Stimulated activated CD4-positive, alpha-beta T cell treated with anti-CD3 and anti-CD28 coated beads, Interleukin-4, amount 100 ng/mL, for 48 hours (primary cell): ENCODE measurements around the gene TAS2R50.

Experiments used
- DNase-seq, 2 donors: peaks; one replicate each; pipeline ENCODE4 v3.0.0-alpha.2; 2020; ENCODE audit warnings: low read depth in 2 of 2

TAS2R50 gene

DNA sequence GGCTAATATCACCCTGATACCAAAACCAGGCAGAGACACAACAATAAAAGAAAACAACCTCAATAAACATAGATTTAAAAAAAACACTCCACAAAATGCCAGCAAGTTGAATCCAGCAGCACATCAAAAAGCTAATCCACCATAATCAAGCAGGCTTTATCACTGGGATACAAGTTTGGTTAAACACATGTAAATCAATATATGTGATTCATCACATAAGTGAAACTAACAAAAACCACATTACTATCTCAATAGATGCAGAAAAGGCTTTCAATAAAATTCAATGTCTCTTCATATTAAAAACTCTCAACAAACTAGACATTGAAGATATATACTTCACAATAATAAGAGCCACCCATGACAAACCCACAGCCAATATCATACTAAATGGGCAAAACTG lies 30.6 kb downstream of the TAS2R50 start:
- no peak for DNase-seq

- no peak for DNase-seq
Observed at GRCh38 chr12:10952645-10953044, 34.1 kb downstream of the TAS2R50 start.

GRCh38 chr12:10943167-10943566 lies 43.5 kb downstream of the TAS2R50 start:
- no peak for DNase-seq

GRCh38 chr12:10941916-10942607 lies 44.6 kb downstream of the TAS2R50 start:
- DNase-seq = no peak

GRCh38 chr12:10941369-10941768 lies 45.3 kb downstream of the TAS2R50 start:
- no peak for DNase-seq

GRCh38 chr12:10940389-10940788 lies 46.3 kb downstream of the TAS2R50 start:
- no peak for DNase-seq

GRCh38 chr12:10939163-10939562 lies 47.5 kb downstream of the TAS2R50 start, which contains the start of gene TAS2R14:
TAS2R14 (minus strand) TSS chr12:10939263; CDS start chr12:10939207, 56 bp downstream.
- no peak for DNase-seq

DNA sequence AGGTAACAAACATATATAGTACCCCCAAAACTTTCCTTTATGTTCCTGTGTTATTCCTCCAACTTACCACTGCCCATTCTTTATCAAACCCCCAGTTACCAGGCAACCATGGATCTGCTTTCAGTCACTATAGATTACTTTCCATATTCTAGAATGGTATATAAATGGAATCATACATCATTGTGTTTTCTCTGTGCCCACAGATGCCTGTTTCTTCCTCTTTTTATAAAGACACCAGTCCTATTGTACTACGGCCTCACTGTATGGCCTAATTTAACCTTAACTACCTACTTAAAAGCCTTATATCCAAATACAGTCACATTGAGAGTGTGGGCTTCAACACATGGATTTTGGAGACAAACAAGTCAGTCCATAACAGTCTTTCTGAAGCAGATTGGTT lies 50.2 kb downstream of the TAS2R50 start:
- DNase-seq = no peak
